Measurements from ENCODE around the gene ADAM12.

Gene ADAM12

GRCh38 chr10:126188679-126189200, 199.5 kb downstream of the ADAM12 start:
- no peak overlapping the region for H3K27ac ChIP-seq
- TF ChIP-seq CTCF (conservative IDR thresholded peaks at IDR 0.05), result no peak

- TF ChIP-seq CTCF (conservative IDR thresholded peaks at IDR 0.05), result no peak
- H3K27ac ChIP-seq, result no peak overlapping the region
Measured at GRCh38 chr10:126187399-126187798, 200.9 kb downstream of the ADAM12 start.

GRCh38 chr10:126186766-126187165, 201.5 kb downstream of the ADAM12 start:
- H3K27ac ChIP-seq, result no peak overlapping the region

GRCh38 chr10:126185676-126186447, 202.4 kb downstream of the ADAM12 start:
- TF ChIP-seq CTCF (conservative IDR thresholded peaks at IDR 0.05), result no peak
- no peak overlapping the region for H3K27ac ChIP-seq

More at GRCh38 chr10:126186766-126187165, 201.5 kb downstream of the ADAM12 start:
- TF ChIP-seq CTCF (conservative IDR thresholded peaks at IDR 0.05), result no peak

GRCh38 chr10:126181626-126182025, 206.7 kb downstream of the ADAM12 start:
- TF ChIP-seq CTCF (conservative IDR thresholded peaks at IDR 0.05), result no peak
- H3K27ac ChIP-seq, result no peak overlapping the region

GRCh38 chr10:126179637-126180036, 208.6 kb downstream of the ADAM12 start:
- no peak for TF ChIP-seq CTCF (conservative IDR thresholded peaks at IDR 0.05)
- no peak overlapping the region for H3K27ac ChIP-seq

- no peak for TF ChIP-seq CTCF (conservative IDR thresholded peaks at IDR 0.05)
- no peak overlapping the region for H3K27ac ChIP-seq
Measured at GRCh38 chr10:126177417-126178030, 210.8 kb downstream of the ADAM12 start.
